NCI-H748 (cell line): ENCODE data around the gene VPS39.

Experiments used
- DNase-seq: peaks from one replicate; lab custom pipeline; 2025; ENCODE audit not compliant: unreplicated experiment; lab: John Stamatoyannopoulos, UW

VPS39 gene

GRCh38 chr15:42159381-42160015 lies 48.6 kb downstream of the VPS39 start:
- no peak for DNase-seq

GRCh38 chr15:42158941-42159340 lies 49.2 kb downstream of the VPS39 start:
- no peak for DNase-seq

- DNase-seq, result no peak
These were observed 49.9 kb downstream of the VPS39 start for GRCh38 chr15:42157981-42158765.

- DNase-seq, result no peak
These were observed 50.7 kb downstream of the VPS39 start for GRCh38 chr15:42157381-42157780.

GRCh38 chr15:42156243-42156922 lies 51.7 kb downstream of the VPS39 start, which contains the start of gene PLA2G4F:
Gene PLA2G4F, minus strand, starts transcription at chr15:42156636. Its CDS starts 87 bp downstream, at chr15:42156549.
- DNase-seq, result no peak

GRCh38 chr15:42155546-42156242 lies 52.4 kb downstream of the VPS39 start:
- DNase-seq, result no peak

GRCh38 chr15:42154956-42155355 lies 53.1 kb downstream of the VPS39 start:
- DNase-seq, result no peak

- no peak for DNase-seq
These were observed 53.7 kb downstream of the VPS39 start for GRCh38 chr15:42154212-42154941.

GRCh38 chr15:42153874-42154211 lies 54.3 kb downstream of the VPS39 start:
- no peak for DNase-seq

- DNase-seq, result no peak
These were observed 55.0 kb downstream of the VPS39 start for GRCh38 chr15:42152921-42153698.

GRCh38 chr15:42152196-42152920 lies 55.7 kb downstream of the VPS39 start:
- DNase-seq, result no peak

- DNase-seq, result no peak
These were observed 56.4 kb downstream of the VPS39 start for GRCh38 chr15:42151736-42152135.

GRCh38 chr15:42151141-42151561 lies 57.0 kb downstream of the VPS39 start:
- DNase-seq, result no peak

GRCh38 chr15:42150219-42150970 lies 57.7 kb downstream of the VPS39 start:
- no peak for DNase-seq

GRCh38 chr15:42149493-42150218 lies 58.4 kb downstream of the VPS39 start:
- DNase-seq, result no peak

- DNase-seq, result no peak
These were observed 59.2 kb downstream of the VPS39 start for GRCh38 chr15:42148808-42149492.

GRCh38 chr15:42147431-42147735 lies 60.7 kb downstream of the VPS39 start:
- DNase-seq, result no peak
